GM12875 (cell line): ENCODE data around the gene HERC2.

Experiments
- H3K4me3 ChIP-seq: one replicate; pipeline ENCODE4 v1.5.1; 2011; ENCODE audit warnings: low read depth, low read length, control low read depth
- CTCF ChIP-seq: IDR thresholded peaks from 2 replicates; pipeline ENCODE4 v1.5.1; 2011; ENCODE audit warnings: low read depth, mild to moderate bottlenecking, control low read depth, inconsistent platforms, low read length, moderate library complexity, borderline replicate concordance; ENCODE audit not compliant: insufficient read depth

The HERC2 gene

GRCh38 chr15:28185148-28185895 is 136.7 kb downstream of the HERC2 start:
- no peak for TF ChIP-seq CTCF
- H3K4me3 ChIP-seq, result no peak overlapping the region

- no peak for TF ChIP-seq CTCF
- H3K4me3 ChIP-seq, result no peak overlapping the region
Observed at GRCh38 chr15:28184166-28184565, 137.8 kb downstream of the HERC2 start.

GRCh38 chr15:28182731-28183130 is 139.2 kb downstream of the HERC2 start:
- H3K4me3 ChIP-seq, result no peak overlapping the region
- TF ChIP-seq CTCF, result no peak

GRCh38 chr15:28182216-28182615 is 139.8 kb downstream of the HERC2 start:
- TF ChIP-seq CTCF, result no peak
- H3K4me3 ChIP-seq, result no peak overlapping the region

- no peak overlapping the region for H3K4me3 ChIP-seq
- no peak for TF ChIP-seq CTCF
Observed at GRCh38 chr15:28181366-28181765, 140.6 kb downstream of the HERC2 start.

GRCh38 chr15:28179270-28179669 is 142.7 kb downstream of the HERC2 start:
- TF ChIP-seq CTCF, result no peak
- no peak overlapping the region for H3K4me3 ChIP-seq

GRCh38 chr15:28178727-28179126 is 143.3 kb downstream of the HERC2 start:
- no peak for TF ChIP-seq CTCF
- no peak overlapping the region for H3K4me3 ChIP-seq
